ENCODE data around the gene OVCH2.

The OVCH2 gene

DNA sequence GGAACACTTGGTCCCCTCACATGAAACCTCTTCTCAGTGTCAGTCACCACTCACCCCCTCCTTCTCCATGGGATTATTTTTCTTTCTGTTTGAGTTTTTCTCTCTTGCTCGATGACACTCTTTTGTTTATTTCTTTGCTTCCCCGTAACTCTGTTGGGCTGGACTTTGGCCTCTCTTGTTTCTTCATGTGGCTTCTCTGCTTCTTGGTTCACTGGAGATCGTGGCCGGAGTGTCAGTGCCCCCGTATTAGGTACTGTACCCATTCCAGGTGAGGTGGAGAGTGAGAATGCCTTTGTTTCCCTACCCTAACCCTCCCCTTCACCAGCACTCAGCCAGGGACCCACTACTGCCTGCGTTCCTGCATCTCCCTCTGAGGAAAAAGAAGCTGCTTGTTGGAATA is 65.5 kb downstream of the OVCH2 start:
- no peak for DNase-seq (ENCODE audit: low read depth in 3 of 3)

DNA sequence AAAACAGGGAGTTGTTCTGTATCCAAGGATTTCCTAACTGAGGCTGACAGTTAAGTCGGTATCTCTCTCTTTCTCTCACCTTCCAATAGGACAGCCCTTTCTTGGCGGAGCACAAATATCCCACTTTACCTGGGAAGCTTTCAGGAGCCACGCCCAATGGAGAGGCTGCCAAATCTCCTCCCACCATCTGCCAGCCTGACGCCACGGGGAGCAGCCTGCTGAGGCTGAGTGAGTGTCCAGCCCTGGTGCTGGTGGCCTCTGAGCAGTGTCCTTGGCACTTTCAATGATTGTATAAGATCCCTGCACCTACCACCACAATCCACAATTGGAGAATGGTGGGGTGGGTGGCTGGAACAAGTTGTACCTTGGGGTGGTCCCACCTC is 66.6 kb downstream of the OVCH2 start:
- no peak for DNase-seq (ENCODE audit: low read depth in 3 of 3)
